MM.1S (cell line): Measurements from ENCODE around the gene NFIX.

Experiments used
- DNase-seq: peaks from one replicate; pipeline ENCODE4 v3.0.0-alpha.2; 2015
- H2AFZ ChIP-seq: fragments of 300-600 bp; sonication (generic); 2 replicates; pipeline ENCODE4 v1.6.0; 2016; ENCODE audit warnings: antibody characterized with exemption, low read length
- H3F3A ChIP-seq: fragments of 300-600 bp; sonication (generic); 2 replicates; pipeline ENCODE4 v1.6.1; 2016; ENCODE audit warnings: mild to moderate bottlenecking, antibody characterized with exemption, low read length, moderate library complexity, mixed read lengths; ENCODE audit not compliant: insufficient read depth
- H3K27ac ChIP-seq: fragments of 300-600 bp; sonication (generic); 2 replicates; pipeline ENCODE4 v1.5.1; 2016; ENCODE audit warnings: mild to moderate bottlenecking, low read length
- H3K27me3 ChIP-seq: fragments of 300-600 bp; sonication (generic); replicated peaks from 2 replicates; pipeline ENCODE4 v1.6.0; 2016; ENCODE audit warnings: low read length; ENCODE audit not compliant: insufficient read depth
- H3K36me3 ChIP-seq: fragments of 300-600 bp; sonication (generic); replicated peaks from 2 replicates; pipeline ENCODE4 v1.6.1; 2016; ENCODE audit warnings: mild to moderate bottlenecking, low read length, mixed read lengths; ENCODE audit not compliant: insufficient read depth
- H3K4me1 ChIP-seq: fragments of 300-600 bp; sonication (generic); 2 replicates; pipeline ENCODE4 v1.6.1; 2016; ENCODE audit warnings: low read length, mixed read lengths
- H3K4me2 ChIP-seq: fragments of 300-600 bp; sonication (generic); 2 replicates; pipeline ENCODE4 v1.6.0; 2016; ENCODE audit warnings: low read depth, low read length
- H3K4me3 ChIP-seq: fragments of 300-600 bp; sonication (generic); 2 replicates; pipeline ENCODE4 v1.5.1; 2016; ENCODE audit warnings: low read length, mixed read lengths
- H3K79me2 ChIP-seq: fragments of 300-600 bp; sonication (generic); 2 replicates; pipeline ENCODE4 v1.6.1; 2016; ENCODE audit warnings: mixed run types, low read length, mixed read lengths
- H3K9ac ChIP-seq: fragments of 300-600 bp; sonication (generic); 2 replicates; pipeline ENCODE4 v1.6.1; 2016; ENCODE audit warnings: low read length, mixed read lengths
- H3K9me2 ChIP-seq: fragments of 300-600 bp; sonication (generic); replicated peaks from 2 replicates; pipeline ENCODE4 v1.6.1; 2016; ENCODE audit warnings: mild to moderate bottlenecking, low read length, mixed read lengths; ENCODE audit not compliant: insufficient read depth
- H3K9me3 ChIP-seq: fragments of 300-600 bp; sonication (generic); replicated peaks from 2 replicates; pipeline ENCODE4 v1.6.1; 2016; ENCODE audit warnings: mild to moderate bottlenecking, low read length, mixed read lengths; ENCODE audit not compliant: insufficient read depth
- H4K20me1 ChIP-seq: fragments of 300-600 bp; sonication (generic); 2 replicates; pipeline ENCODE4 v1.6.1; 2016; ENCODE audit warnings: mild to moderate bottlenecking, low read length, moderate library complexity, mixed read lengths; ENCODE audit not compliant: insufficient read depth
- CTCF ChIP-seq: fragments of 300-600 bp; sonication (generic); IDR thresholded peaks from 2 replicates; pipeline ENCODE4 v1.5.1; 2016; ENCODE audit warnings: antibody characterized with exemption, low read length, mixed read lengths
- EZH2 ChIP-seq: fragments of 300-600 bp; sonication (generic); optimal IDR thresholded peaks from 2 replicates; pipeline ENCODE3; 2017; ENCODE audit warnings: low read depth, mild to moderate bottlenecking, antibody characterized with exemption, low read length, mixed read lengths
- EZH2phosphoT487 ChIP-seq: fragments of 300-600 bp; sonication (generic); IDR thresholded peaks from 2 replicates; pipeline ENCODE4 v1.6.1; 2018; ENCODE audit warnings: antibody characterized with exemption, low read length

NFIX gene

DNA sequence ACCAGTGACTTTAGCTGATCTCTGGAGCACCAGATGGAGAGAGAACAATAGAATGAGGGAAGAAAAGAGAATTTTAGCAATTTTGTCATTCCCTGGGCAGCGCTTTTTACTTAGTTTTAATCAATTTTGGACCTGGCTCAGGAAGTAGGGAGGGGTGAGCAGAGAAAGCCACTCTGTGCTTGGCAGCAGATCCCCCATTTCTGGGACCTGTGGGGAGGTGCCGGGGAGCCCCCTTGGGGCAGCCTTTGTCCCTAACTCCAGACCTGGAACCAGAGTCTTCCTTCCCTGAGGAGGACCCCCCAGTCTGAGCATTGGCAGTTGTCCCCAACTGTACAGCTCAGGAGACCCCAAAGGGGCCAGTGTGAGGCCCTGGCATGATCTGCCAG lies 96.9 kb downstream of the NFIX start:
- H3K4me3 ChIP-seq: no peak overlapping the region
- TF ChIP-seq EZH2: no peak
- TF ChIP-seq EZH2phosphoT487: no peak
- no peak for TF ChIP-seq CTCF
- H3K4me2 ChIP-seq: no peak overlapping the region
- peaks cover 31% of the 10 kb centered on the region for H3K27me3 ChIP-seq
- H3K27ac ChIP-seq: no peak overlapping the region
- H3K9me3 ChIP-seq: no peaks in the 10 kb centered on the region
- H3F3A ChIP-seq: peaks cover 8% of the 10 kb centered on the region
- no peak overlapping the region for H3K9ac ChIP-seq
- no peak for DNase-seq
- no peaks in the 10 kb centered on the region for H3K79me2 ChIP-seq
- no peak overlapping the region for H2AFZ ChIP-seq
- peaks cover 12% of the 10 kb centered on the region for H3K4me1 ChIP-seq
- no peaks in the 10 kb centered on the region for H3K9me2 ChIP-seq
- no peaks in the 10 kb centered on the region for H3K36me3 ChIP-seq
- no peaks in the 10 kb centered on the region for H4K20me1 ChIP-seq

DNA sequence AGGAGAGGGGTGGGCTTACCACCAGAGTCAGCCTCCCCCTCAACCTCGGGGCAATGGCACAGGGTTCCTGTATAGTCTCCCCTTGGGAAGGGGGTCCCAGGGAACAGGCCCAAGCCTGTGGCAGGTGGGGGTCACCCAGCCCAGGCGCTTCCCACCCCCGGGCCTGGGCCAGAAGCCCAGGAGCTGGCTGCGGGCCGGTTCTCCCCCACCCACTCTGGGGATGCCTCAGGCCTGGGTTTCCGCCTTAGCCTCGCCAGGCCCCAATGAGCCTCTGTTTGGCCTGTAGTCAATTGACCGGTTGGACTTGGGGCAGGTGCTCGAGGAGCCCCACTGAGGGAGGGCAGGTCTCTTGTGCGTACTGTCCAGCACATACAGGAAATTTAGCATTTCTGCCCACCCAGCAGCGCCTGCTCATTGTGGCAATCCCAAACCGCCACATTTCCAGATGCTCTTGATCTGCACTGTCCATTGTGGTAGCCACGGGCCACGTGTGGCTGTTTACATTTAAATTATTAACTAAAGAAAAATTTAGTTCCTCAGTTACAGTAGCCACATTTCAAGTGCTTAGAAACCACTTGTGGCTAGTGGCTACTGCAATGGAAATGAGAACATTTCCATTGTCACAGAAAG lies 97.4 kb downstream of the NFIX start:
- Histone ChIP-seq H2AFZ (no peak overlapping the region), H3K4me2 (no peak overlapping the region), H3K9me3 (no peaks in the 10 kb centered on the region), H3K27ac (no peak overlapping the region), H3K9ac (no peak overlapping the region), H3K4me1 (peaks cover 12% of the 10 kb centered on the region), H3K9me2 (no peaks in the 10 kb centered on the region), H3K27me3 (peaks cover 37% of the 10 kb centered on the region), H3K36me3 (no peaks in the 10 kb centered on the region), H3F3A (peaks cover 8% of the 10 kb centered on the region), H3K4me3 (no peak overlapping the region), H3K79me2 (no peaks in the 10 kb centered on the region), H4K20me1 (no peaks in the 10 kb centered on the region)
- TF ChIP-seq EZH2phosphoT487: no peak
- TF ChIP-seq CTCF: no peak
- TF ChIP-seq EZH2: no peak
- no peak for DNase-seq

DNA sequence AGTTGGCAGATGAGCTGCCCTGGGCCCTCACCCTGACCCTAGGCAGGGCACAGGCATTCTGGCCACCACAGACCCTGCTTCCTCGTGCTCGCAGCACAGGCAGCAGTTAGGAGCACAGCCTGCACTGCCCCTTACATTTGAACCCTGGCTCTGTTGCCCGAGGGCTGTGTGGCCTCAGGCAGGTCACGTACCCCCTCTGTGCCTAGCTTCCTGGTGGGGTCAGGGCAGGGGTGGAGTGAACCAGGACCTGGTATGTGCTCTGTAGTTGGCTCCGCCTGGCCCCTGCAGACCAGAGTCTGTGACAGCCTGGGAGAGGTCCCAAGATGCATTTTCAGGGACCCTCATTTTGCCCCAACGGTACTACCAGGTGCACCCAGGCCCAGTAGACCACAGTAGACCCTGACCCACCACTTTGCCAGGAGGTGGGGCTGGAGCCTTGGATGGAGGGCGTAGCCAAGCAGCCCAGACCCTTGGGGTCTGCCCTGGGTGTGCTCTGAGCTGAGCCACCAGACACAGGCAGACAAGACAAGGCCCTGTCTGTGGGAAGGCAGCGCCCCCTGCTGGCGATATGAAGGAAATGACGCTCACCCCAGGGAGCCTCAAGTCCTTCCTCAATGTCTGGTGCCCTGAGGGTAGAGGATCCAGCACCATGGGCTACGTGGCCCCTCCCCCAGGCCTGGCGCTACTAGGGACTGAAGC lies 98.3 kb downstream of the NFIX start:
- peaks cover 44% of the 10 kb centered on the region for H3K27me3 ChIP-seq
- TF ChIP-seq EZH2 (no peak), EZH2phosphoT487 (no peak), CTCF (peak; percentile 91)
- peak; percentile 72 for DNase-seq
- H3K9ac ChIP-seq: no peak overlapping the region
- H2AFZ ChIP-seq: no peak overlapping the region
- H3F3A ChIP-seq: peaks cover 8% of the 10 kb centered on the region
- no peak overlapping the region for H3K4me2 ChIP-seq
- no peak overlapping the region for H3K4me3 ChIP-seq
- H3K9me2 ChIP-seq: no peaks in the 10 kb centered on the region
- H3K9me3 ChIP-seq: no peaks in the 10 kb centered on the region
- H3K27ac ChIP-seq: no peak overlapping the region
- peaks cover 12% of the 10 kb centered on the region for H3K4me1 ChIP-seq
- no peaks in the 10 kb centered on the region for H3K36me3 ChIP-seq
- H4K20me1 ChIP-seq: no peaks in the 10 kb centered on the region
- H3K79me2 ChIP-seq: no peaks in the 10 kb centered on the region
